ENCODE data around the gene STMP1. TPM values are rescaled to one million over a fixed set of nuclear protein-coding genes. Genes with fewer than 3 reads are reported as not detected.

STMP1 gene
- total RNA-seq, 4 donors from 2014 or later = 8.6 to 18.7 (median 9.7) TPM

- peak overlapping the region; percentile 78 to 99 (median 96) for H3K4me3 ChIP-seq
- no peaks in the 10 kb centered on the region for H3K9me3 ChIP-seq
- no peak for DNase-seq (ENCODE audit: extremely low spot score)
- no peaks in the 10 kb centered on the region for H3K27me3 ChIP-seq
- intact Hi-C loops (cut with DNase I) = loop anchor here (5.0 kb wide), 1 partner anchor 315 kb away; the partner anchor contains the start of gene MTPN
- H3K36me3 ChIP-seq = peaks cover 0 to 6% (median 2%) of the 10 kb centered on the region in 4 donors
- 40% methylated on average over 1 of the region's 17 CpGs for WGBS
- H3K4me1 ChIP-seq = peaks cover 32 to 47% (median 40%) of the 10 kb centered on the region in 4 donors
- peak overlapping the region; percentile 92 to 97 (median 94) for H3K27ac ChIP-seq (replicated peaks in 1 of 4)
- TF ChIP-seq CTCF (IDR thresholded peaks at IDR 0.05) = peak in 1 of 3 experiments; percentile 93
- no peak for TF ChIP-seq POLR2AphosphoS5 (IDR thresholded peaks at IDR 0.05)
Observed at GRCh38 chr7:135662123-135662372, 266 bp upstream of the STMP1 start.

- peak overlapping the region in 2 of 4 donors; percentile 95 to 97 for H3K27ac ChIP-seq (replicated peaks in 1 of 4)
- H3K27me3 ChIP-seq = no peaks in the 10 kb centered on the region
- peak overlapping the region in 3 of 4 donors; percentile 78 to 99 (median 98) for H3K4me3 ChIP-seq
- 76% methylated on average over 3 of the region's 3 CpGs for WGBS
- H3K9me3 ChIP-seq = no peaks in the 10 kb centered on the region
- H3K4me1 ChIP-seq = peaks cover 35 to 57% (median 40%) of the 10 kb centered on the region in 4 donors
- no peak for TF ChIP-seq EP300 (IDR thresholded peaks at IDR 0.05)
- no peak for TF ChIP-seq POLR2A (IDR thresholded peaks at IDR 0.05; ENCODE audit: low read depth)
- no peak for TF ChIP-seq POLR2AphosphoS5 (IDR thresholded peaks at IDR 0.05)
- no peak for TF ChIP-seq CTCF (IDR thresholded peaks at IDR 0.05)
- peaks cover 0 to 6% (median 2%) of the 10 kb centered on the region in 4 donors for H3K36me3 ChIP-seq
- DNase-seq (ENCODE audit: extremely low spot score) = no peak
- intact Hi-C loops (cut with DNase I) = loop anchor here (5.0 kb wide), 1 partner anchor 313 kb away; the partner anchor contains the start of gene MTPN
Observed at GRCh38 chr7:135664046-135664589, 1.8 kb downstream of the STMP1 start.

GRCh38 chr7:135665042-135665441 is 2.7 kb downstream of the STMP1 start:
- H3K4me1 ChIP-seq = peaks cover 43 to 66% (median 48%) of the 10 kb centered on the region in 4 donors
- no peak for TF ChIP-seq POLR2A (IDR thresholded peaks at IDR 0.05; ENCODE audit: low read depth)
- no peak for TF ChIP-seq CTCF (IDR thresholded peaks at IDR 0.05)
- no peak for TF ChIP-seq POLR2AphosphoS5 (IDR thresholded peaks at IDR 0.05)
- TF ChIP-seq EP300 (IDR thresholded peaks at IDR 0.05) = no peak

GRCh38 chr7:135666156-135666555 is 3.8 kb downstream of the STMP1 start:
- TF ChIP-seq CTCF (IDR thresholded peaks at IDR 0.05) (no peak), EP300 (IDR thresholded peaks at IDR 0.05) (no peak), POLR2AphosphoS5 (IDR thresholded peaks at IDR 0.05) (no peak), POLR2A (IDR thresholded peaks at IDR 0.05; ENCODE audit: low read depth) (no peak)
- 92% methylated on average over 11 of the region's 11 CpGs for WGBS
- H3K4me1 ChIP-seq = peaks cover 53 to 74% (median 58%) of the 10 kb centered on the region in 4 donors
- H3K27ac ChIP-seq (replicated peaks in 1 of 4) = no peak overlapping the region
- intact Hi-C loops (cut with DNase I) = loop anchor here (5.0 kb wide), 1 partner anchor 341 kb away; no protein-coding TSS in a partner anchor
- H3K9me3 ChIP-seq = no peaks in the 10 kb centered on the region
- DNase-seq (ENCODE audit: extremely low spot score) = no peak
- H3K36me3 ChIP-seq = peaks cover 0 to 6% (median 2%) of the 10 kb centered on the region in 4 donors
- H3K4me3 ChIP-seq = no peak overlapping the region
- H3K27me3 ChIP-seq = no peaks in the 10 kb centered on the region

More at GRCh38 chr7:135665042-135665441, 2.7 kb downstream of the STMP1 start:
- Histone ChIP-seq H3K27me3 (no peaks in the 10 kb centered on the region), H3K27ac (replicated peaks in 1 of 4) (no peak overlapping the region), H3K4me3 (no peak overlapping the region), H3K36me3 (peaks cover 0 to 6% (median 2%) of the 10 kb centered on the region in 4 donors), H3K9me3 (no peaks in the 10 kb centered on the region)
- no peak for DNase-seq (ENCODE audit: extremely low spot score)
- intact Hi-C loops (cut with DNase I) = loop anchor here (5.0 kb wide), 1 partner anchor 342 kb away; no protein-coding TSS in a partner anchor
- 66% methylated on average over 3 of the region's 3 CpGs for WGBS
